Neural cell (in vitro differentiated cells): ENCODE results near the gene THUMPD1. TPM values are rescaled to one million over a fixed set of nuclear protein-coding genes. Genes with fewer than 3 reads are reported as not detected.

Source experiments
- H2AFZ ChIP-seq: fragments of 200-600, 300-800 bp; sonication (generic), shearing (Covaris generic); 2 replicates; pipeline ENCODE4 v1.6.0; 2014; ENCODE audit warnings: low read depth, mild to moderate bottlenecking, antibody characterized with exemption, low read length, moderate library complexity
- H3F3A ChIP-seq: fragments of 200-600 bp; shearing (Covaris generic); 2 replicates; pipeline ENCODE4 v1.6.1; 2016; ENCODE audit warnings: mild to moderate bottlenecking, moderate library complexity, mixed read lengths, antibody characterized with exemption, low read length; ENCODE audit not compliant: insufficient read depth, poor library complexity, severe bottlenecking
- H3K27ac ChIP-seq: fragments of 200-600, 300-800 bp; sonication (generic), shearing (Covaris generic); 2 replicates; pipeline ENCODE4 v1.5.1; 2014; ENCODE audit warnings: mild to moderate bottlenecking, low read length, moderate library complexity
- H3K27me3 ChIP-seq: fragments of 300-800, 200-600 bp; sonication (generic), shearing (Covaris generic); 2 replicates; pipeline ENCODE4 v1.6.0; 2014; ENCODE audit warnings: mild to moderate bottlenecking, low read depth, low read length, moderate library complexity; ENCODE audit not compliant: insufficient read depth
- H3K36me3 ChIP-seq: fragments of 300-800, 200-600 bp; sonication (generic), shearing (Covaris generic); 2 replicates; pipeline ENCODE4 v1.5.1; 2014; ENCODE audit warnings: mild to moderate bottlenecking, antibody characterized with exemption, low read length, moderate library complexity; ENCODE audit not compliant: insufficient read depth
- H3K4me2 ChIP-seq: fragments of 300-800, 200-600 bp; sonication (generic), shearing (Covaris generic); 2 replicates; pipeline ENCODE4 v1.6.0; 2014; ENCODE audit warnings: mild to moderate bottlenecking, low read length
- H3K4me3 ChIP-seq: fragments of 300-800, 200-600 bp; sonication (generic), shearing (Covaris generic); 2 replicates; pipeline ENCODE4 v1.5.1; 2014; ENCODE audit warnings: mild to moderate bottlenecking, low read length, moderate library complexity
- H3K79me2 ChIP-seq: fragments of 200-600 bp; shearing (Covaris generic); replicated peaks from 2 replicates; pipeline ENCODE4 v1.6.0; 2014; ENCODE audit warnings: mild to moderate bottlenecking, low read length, moderate library complexity; ENCODE audit not compliant: insufficient read depth
- H3K9ac ChIP-seq: fragments of 300-800, 200-600 bp; sonication (generic), shearing (Covaris generic); 2 replicates; pipeline ENCODE4 v1.6.1; 2016; ENCODE audit warnings: mild to moderate bottlenecking, low read length, mixed read lengths
- H3K9me2 ChIP-seq: fragments of 200-600 bp; shearing (Covaris generic); 2 replicates; pipeline ENCODE4 v1.6.1; 2016; ENCODE audit warnings: mild to moderate bottlenecking, low read length, mixed read lengths; ENCODE audit not compliant: insufficient read depth
- H3K9me3 ChIP-seq: fragments of 200-600, 300-800 bp; sonication (generic), shearing (Covaris generic); 2 replicates; pipeline ENCODE4 v1.6.1; 2016; ENCODE audit warnings: mild to moderate bottlenecking, mixed run types, low read length, moderate library complexity, mixed read lengths
- H4K20me1 ChIP-seq: fragments of 200-600 bp; shearing (Covaris generic); 2 replicates; pipeline ENCODE4 v1.6.1; 2016; ENCODE audit warnings: mild to moderate bottlenecking, mixed run types; ENCODE audit not compliant: insufficient read depth
- EP300 ChIP-seq: fragments of 450-650 bp; conservative IDR thresholded peaks from 2 replicates; pipeline ENCODE4 v1.6.1; 2014; ENCODE audit warnings: antibody characterized with exemption, mild to moderate bottlenecking, moderate library complexity; ENCODE audit not compliant: poor library complexity, severe bottlenecking
- EZH2 ChIP-seq: fragments of 200-600, 300-800 bp; shearing (Covaris generic), sonication (generic); IDR thresholded peaks from 2 replicates; pipeline ENCODE4 v1.6.1; 2014; ENCODE audit warnings: antibody characterized with exemption, low read length, borderline replicate concordance, mild to moderate bottlenecking; ENCODE audit not compliant: insufficient read depth, poor library complexity, severe bottlenecking
- MXI1 ChIP-seq: fragments of 450-650 bp; conservative IDR thresholded peaks from 2 replicates; pipeline ENCODE4 v1.6.1; 2014; ENCODE audit warnings: antibody characterized with exemption, mild to moderate bottlenecking; ENCODE audit not compliant: poor library complexity, severe bottlenecking
- POLR2AphosphoS5 ChIP-seq: IDR thresholded peaks from 2 replicates; pipeline ENCODE4 v1.6.1; 2012
- RAD21 ChIP-seq: fragments of 450-650 bp; conservative IDR thresholded peaks from 2 replicates; pipeline ENCODE4 v1.6.1; 2014; ENCODE audit warnings: antibody characterized with exemption, mild to moderate bottlenecking, moderate library complexity
- SMC3 ChIP-seq: fragments of 450-650 bp; conservative IDR thresholded peaks from 2 replicates; pipeline ENCODE4 v1.6.1; 2014; ENCODE audit warnings: antibody characterized with exemption, mild to moderate bottlenecking, moderate library complexity; ENCODE audit not compliant: poor library complexity
- TAF1 ChIP-seq: IDR thresholded peaks from 2 replicates; pipeline ENCODE4 v1.6.1; 2012; ENCODE audit warnings: low read depth
- polyA plus RNA-seq: library from polyadenylated mRNA; depleted of rRNA; stranded (reverse); fragments of >200 nt; gene quantifications from 2 replicates; pipeline ENCODE4 v1.2.3, GENCODE V29; 2014
- TF ChIP-seq, protein P1 (sequence below): fragments of 450-650 bp; IDR thresholded peaks from 2 replicates; pipeline ENCODE4 v1.5.1; 2014; ENCODE audit warnings: antibody characterized with exemption, mild to moderate bottlenecking, moderate library complexity; ENCODE audit not compliant: poor library complexity, severe bottlenecking
- TF ChIP-seq, protein P2 (sequence below): IDR thresholded peaks from 2 replicates; pipeline ENCODE4 v1.6.1; 2012; ENCODE audit warnings: borderline replicate concordance

THUMPD1 gene
- polyA plus RNA-seq, 1 donor from 2014 or later: 57.1 TPM

DNA sequence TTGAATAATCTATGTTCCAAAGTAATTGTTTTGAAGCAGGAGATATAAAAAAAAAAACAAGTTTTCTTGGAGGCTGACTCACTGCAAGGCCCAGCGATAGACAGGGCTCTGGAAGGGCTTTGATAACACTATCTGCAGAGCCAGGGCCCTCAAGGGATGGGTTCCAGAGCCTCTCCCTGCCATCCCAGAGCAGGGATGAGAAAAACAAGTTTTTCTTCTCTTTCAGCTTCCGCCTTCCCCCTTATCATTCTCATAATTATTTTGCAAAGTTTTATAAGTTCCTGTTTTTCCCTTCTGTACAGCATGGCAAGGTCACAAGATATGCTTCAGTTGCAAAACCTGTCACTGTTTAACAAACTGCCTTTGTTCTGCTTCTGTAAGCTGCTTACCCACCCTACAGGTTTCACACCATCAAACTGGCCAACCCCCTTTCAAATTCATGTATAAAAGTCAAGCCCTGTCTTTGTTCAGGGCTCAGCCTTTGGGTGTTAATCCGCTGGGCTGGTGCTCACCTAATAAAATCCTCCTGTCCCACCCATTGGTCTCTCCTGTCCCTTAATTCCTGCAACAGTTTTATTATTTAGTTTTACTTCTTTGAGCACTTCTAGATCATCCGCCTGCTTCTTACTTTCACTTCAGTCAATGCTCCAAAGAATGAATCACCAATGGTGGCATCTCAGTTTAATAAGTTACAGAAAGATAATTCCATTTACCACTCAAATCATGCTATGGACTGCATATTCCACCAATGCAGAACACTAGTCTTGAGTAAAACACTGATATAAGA lies 5.6 kb upstream of the THUMPD1 start:
- Histone ChIP-seq H3K4me3 (no peak overlapping the region), H4K20me1 (no peaks in the 10 kb centered on the region), H3K9me2 (no peaks in the 10 kb centered on the region), H3K9ac (no peak overlapping the region), H3K79me2 (no peaks in the 10 kb centered on the region), H3F3A (no peaks in the 10 kb centered on the region), H3K27me3 (no peaks in the 10 kb centered on the region), H3K9me3 (no peaks in the 10 kb centered on the region), H3K36me3 (no peaks in the 10 kb centered on the region), H2AFZ (no peak overlapping the region), H3K4me2 (no peak overlapping the region), H3K27ac (no peak overlapping the region)
- no peak for TF ChIP-seq EZH2
- TF ChIP-seq TAF1: no peak
- TF ChIP-seq EP300: no peak
- TF ChIP-seq RAD21: no peak
- TF ChIP-seq MXI1: no peak
- TF ChIP-seq SMC3: no peak
- TF ChIP-seq POLR2AphosphoS5: no peak
- TF ChIP-seq, protein P1, sequence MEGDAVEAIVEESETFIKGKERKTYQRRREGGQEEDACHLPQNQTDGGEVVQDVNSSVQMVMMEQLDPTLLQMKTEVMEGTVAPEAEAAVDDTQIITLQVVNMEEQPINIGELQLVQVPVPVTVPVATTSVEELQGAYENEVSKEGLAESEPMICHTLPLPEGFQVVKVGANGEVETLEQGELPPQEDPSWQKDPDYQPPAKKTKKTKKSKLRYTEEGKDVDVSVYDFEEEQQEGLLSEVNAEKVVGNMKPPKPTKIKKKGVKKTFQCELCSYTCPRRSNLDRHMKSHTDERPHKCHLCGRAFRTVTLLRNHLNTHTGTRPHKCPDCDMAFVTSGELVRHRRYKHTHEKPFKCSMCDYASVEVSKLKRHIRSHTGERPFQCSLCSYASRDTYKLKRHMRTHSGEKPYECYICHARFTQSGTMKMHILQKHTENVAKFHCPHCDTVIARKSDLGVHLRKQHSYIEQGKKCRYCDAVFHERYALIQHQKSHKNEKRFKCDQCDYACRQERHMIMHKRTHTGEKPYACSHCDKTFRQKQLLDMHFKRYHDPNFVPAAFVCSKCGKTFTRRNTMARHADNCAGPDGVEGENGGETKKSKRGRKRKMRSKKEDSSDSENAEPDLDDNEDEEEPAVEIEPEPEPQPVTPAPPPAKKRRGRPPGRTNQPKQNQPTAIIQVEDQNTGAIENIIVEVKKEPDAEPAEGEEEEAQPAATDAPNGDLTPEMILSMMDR: no peak
- TF ChIP-seq, protein P2, sequence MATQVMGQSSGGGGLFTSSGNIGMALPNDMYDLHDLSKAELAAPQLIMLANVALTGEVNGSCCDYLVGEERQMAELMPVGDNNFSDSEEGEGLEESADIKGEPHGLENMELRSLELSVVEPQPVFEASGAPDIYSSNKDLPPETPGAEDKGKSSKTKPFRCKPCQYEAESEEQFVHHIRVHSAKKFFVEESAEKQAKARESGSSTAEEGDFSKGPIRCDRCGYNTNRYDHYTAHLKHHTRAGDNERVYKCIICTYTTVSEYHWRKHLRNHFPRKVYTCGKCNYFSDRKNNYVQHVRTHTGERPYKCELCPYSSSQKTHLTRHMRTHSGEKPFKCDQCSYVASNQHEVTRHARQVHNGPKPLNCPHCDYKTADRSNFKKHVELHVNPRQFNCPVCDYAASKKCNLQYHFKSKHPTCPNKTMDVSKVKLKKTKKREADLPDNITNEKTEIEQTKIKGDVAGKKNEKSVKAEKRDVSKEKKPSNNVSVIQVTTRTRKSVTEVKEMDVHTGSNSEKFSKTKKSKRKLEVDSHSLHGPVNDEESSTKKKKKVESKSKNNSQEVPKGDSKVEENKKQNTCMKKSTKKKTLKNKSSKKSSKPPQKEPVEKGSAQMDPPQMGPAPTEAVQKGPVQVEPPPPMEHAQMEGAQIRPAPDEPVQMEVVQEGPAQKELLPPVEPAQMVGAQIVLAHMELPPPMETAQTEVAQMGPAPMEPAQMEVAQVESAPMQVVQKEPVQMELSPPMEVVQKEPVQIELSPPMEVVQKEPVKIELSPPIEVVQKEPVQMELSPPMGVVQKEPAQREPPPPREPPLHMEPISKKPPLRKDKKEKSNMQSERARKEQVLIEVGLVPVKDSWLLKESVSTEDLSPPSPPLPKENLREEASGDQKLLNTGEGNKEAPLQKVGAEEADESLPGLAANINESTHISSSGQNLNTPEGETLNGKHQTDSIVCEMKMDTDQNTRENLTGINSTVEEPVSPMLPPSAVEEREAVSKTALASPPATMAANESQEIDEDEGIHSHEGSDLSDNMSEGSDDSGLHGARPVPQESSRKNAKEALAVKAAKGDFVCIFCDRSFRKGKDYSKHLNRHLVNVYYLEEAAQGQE: no peak

DNA sequence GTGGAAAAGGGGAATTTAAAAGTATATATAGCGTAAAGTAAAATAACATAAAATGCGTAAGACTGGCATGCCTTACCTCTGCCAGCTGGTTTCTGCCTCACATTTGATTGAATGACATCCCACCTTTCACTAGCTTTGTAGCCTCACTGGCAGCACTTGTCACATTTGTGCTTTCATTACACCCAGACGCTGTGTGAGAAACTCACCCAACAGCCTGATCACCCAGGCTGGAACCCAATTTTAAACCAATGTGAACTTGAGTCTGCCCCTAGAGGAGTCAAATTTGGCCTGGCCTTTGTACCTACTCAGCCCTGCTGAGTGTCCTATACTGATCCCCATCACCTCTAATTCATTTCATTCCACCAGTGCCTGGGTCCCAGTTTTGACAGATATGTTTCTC lies 4.8 kb upstream of the THUMPD1 start:
- H4K20me1 ChIP-seq: no peaks in the 10 kb centered on the region
- H3K79me2 ChIP-seq: no peaks in the 10 kb centered on the region
- no peaks in the 10 kb centered on the region for H3K36me3 ChIP-seq
- TF ChIP-seq MXI1: no peak
- no peak for TF ChIP-seq POLR2AphosphoS5
- no peak for TF ChIP-seq SMC3
- TF ChIP-seq, protein P1: no peak
- no peak for TF ChIP-seq RAD21
- no peak for TF ChIP-seq EZH2
- no peak for TF ChIP-seq EP300
- TF ChIP-seq TAF1: no peak
- TF ChIP-seq, protein P2: no peak
- H3K9me2 ChIP-seq: no peaks in the 10 kb centered on the region
- no peak overlapping the region for H3K4me3 ChIP-seq
- no peak overlapping the region for H3K4me2 ChIP-seq
- H3F3A ChIP-seq: no peaks in the 10 kb centered on the region
- no peak overlapping the region for H3K9ac ChIP-seq
- H3K27me3 ChIP-seq: no peaks in the 10 kb centered on the region
- no peak overlapping the region for H2AFZ ChIP-seq
- no peak overlapping the region for H3K27ac ChIP-seq
- no peaks in the 10 kb centered on the region for H3K9me3 ChIP-seq
